Measurements from ENCODE around the gene SRRM1. TPM values are rescaled to one million over a fixed set of nuclear protein-coding genes. Genes with fewer than 3 reads are reported as not detected.

The SRRM1 gene
- total and polyA plus RNA-seq, 10 of the 15 experiments (the other 5 are each of a cell fraction or from before 2014, with no cell fraction given): 36.8 to 285 (median 126) TPM

DNA sequence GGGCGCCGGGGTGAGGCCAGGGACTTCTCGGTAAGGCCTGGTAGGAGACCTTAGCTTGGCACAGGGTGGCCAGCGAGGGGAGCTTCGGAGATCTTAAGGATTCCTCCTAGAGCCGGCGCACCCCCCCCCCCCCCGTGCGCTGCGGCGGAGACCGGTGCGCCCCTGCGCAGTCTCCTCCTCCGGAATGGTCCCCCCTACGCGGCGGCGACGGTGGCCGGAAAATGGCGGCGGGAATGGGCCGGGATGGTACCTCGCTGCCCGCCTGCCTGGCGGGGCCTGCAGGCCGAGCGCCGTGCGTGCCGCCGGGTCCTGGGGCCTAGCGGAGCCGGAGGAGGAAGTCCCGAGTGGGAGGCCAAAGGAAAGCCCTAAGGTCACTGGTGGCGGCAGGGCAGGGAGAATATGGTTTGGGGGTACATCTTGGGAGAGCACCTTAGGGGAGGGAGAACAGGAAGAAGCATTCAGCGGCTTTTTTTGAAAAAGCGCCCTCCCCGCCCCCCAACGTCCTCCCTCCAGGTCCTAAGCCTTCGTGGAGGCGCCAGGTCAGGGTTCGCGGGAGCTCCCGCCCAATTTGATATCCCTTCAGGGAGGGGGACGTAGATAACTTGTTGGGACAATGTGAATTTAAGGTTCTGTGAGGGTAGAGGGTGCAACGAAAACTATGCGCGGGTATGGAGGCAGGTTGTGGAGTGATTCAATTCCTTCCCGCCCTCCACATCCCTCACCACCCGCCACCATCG is 429 bp downstream of the SRRM1 start:
- ATAC-seq: peak; percentile 52
- Histone ChIP-seq H3K4me3 (peak overlapping the region; percentile 83), H4K20me1 (ENCODE audit: control insufficient read depth, insufficient read depth) (no peaks in the 10 kb centered on the region), H3K4me1 (ENCODE audit: control insufficient read depth, insufficient read depth, low read length) (peaks cover 12% of the 10 kb centered on the region), H3K4me2 (ENCODE audit: control insufficient read depth, insufficient read depth) (peak overlapping the region; percentile 97), H3K27ac (ENCODE audit: control insufficient read depth, insufficient read depth) (peak overlapping the region; percentile 95), H2AFZ (ENCODE audit: control insufficient read depth, low read depth, low read length) (peak overlapping the region; percentile 76), H3K9ac (ENCODE audit: control insufficient read depth, insufficient read depth, low read length) (peak overlapping the region; percentile 96), H3K27me3 (replicated peaks in 1 of 2; ENCODE audit: control insufficient read depth in 2 of 2, insufficient read depth in 2 of 2, low read length in 1 of 2) (no peaks in the 10 kb centered on the region), H3K9me3 (replicated peaks; ENCODE audit: control insufficient read depth, insufficient read depth, low read length) (no peaks in the 10 kb centered on the region), H3K79me2 (ENCODE audit: control insufficient read depth, insufficient read depth, low read length) (peaks cover 49% of the 10 kb centered on the region), H3K36me3 (ENCODE audit: control insufficient read depth in 2 of 2, insufficient read depth in 2 of 2, low read length in 1 of 2) (peaks cover 0 to 21% of the 10 kb centered on the region in 2 experiments; a peak in 2 of 4 replicates)
- in situ Hi-C loops (cut with MboI): no loop called here
- POLR2A ChIA-PET: interaction anchor here (0.6 to 1.2 kb wide), 2 partner anchors 89 to 754 kb away, joined by 4 to 5 read pairs; no protein-coding TSS in a partner anchor
- CTCF ChIA-PET: interaction anchor here (3.4 kb wide), 1 partner anchor 191 kb away, joined by 11 read pairs; no protein-coding TSS in a partner anchor
- intact Hi-C loops (cut with micrococcal nuclease; ENCODE audit: unreplicated experiment): loop anchor here (5.0 kb wide), 1 partner anchor 104 kb away; the partner anchor contains the start of gene CLIC4
- WGBS (ENCODE audit: insufficient coverage, insufficient replicate concordance, low lambda C conversion rate, missing lambda C conversion rate): under 1% methylated on average over 52 of the region's 53 CpGs
- SMC1A ChIA-PET (ENCODE audit: uncharacterized antibody, unreplicated experiment): interaction anchor here (0.7 to 3.1 kb wide), 2 partner anchors 185 to 191 kb away, joined by 4 to 8 read pairs; no protein-coding TSS in a partner anchor
- DNase-seq (ENCODE audit: low read depth, low spot score): no peak
- RAD21 ChIA-PET (ENCODE audit: unreplicated experiment): interaction anchor here (1.0 to 1.5 kb wide), 2 partner anchors 103 to 191 kb away, joined by 3 read pairs; no protein-coding TSS in a partner anchor
- FAIRE-seq: no peak
- no TSS peak for BruUV-seq (replicated peaks)
- TF ChIP-seq HDGF (IDR thresholded peaks at IDR 0.05) (no peak), CBX5 (IDR thresholded peaks at IDR 0.05; ENCODE audit: low read depth) (no peak), STAT1 (conservative IDR thresholded peaks at IDR 0.05) (no peak), SPI1 (IDR thresholded peaks at IDR 0.05; ENCODE audit: borderline replicate concordance, insufficient read depth, low read depth, low read length) (peak; percentile 38; the same call in 1 of the 2 replicates), NFYA (IDR thresholded peaks at IDR 0.05; ENCODE audit: borderline replicate concordance, low read depth, low read length) (no peak), MTA2 (IDR thresholded peaks at IDR 0.05; ENCODE audit: low read depth) (no peak), HDAC6 (IDR thresholded peaks at IDR 0.05; ENCODE audit: unreplicated experiment) (no peak), KAT2A (conservative IDR thresholded peaks at IDR 0.05; ENCODE audit: control insufficient read depth, low read depth, low read length) (no peak), GABPA (IDR thresholded peaks at IDR 0.05; ENCODE audit: low read depth) (no peak), BMI1 (IDR thresholded peaks at IDR 0.05; ENCODE audit: borderline replicate concordance) (no peak), TCF3 (IDR thresholded peaks at IDR 0.05; ENCODE audit: borderline replicate concordance, insufficient read depth, low read depth, low read length) (no peak), ZNF217 (IDR thresholded peaks at IDR 0.05) (no peak), RB1 (IDR thresholded peaks at IDR 0.05; ENCODE audit: borderline replicate concordance) (0 out of 2 replicates have a peak, but pooled peaks have one; percentile 65), FOXM1 (IDR thresholded peaks at IDR 0.05; ENCODE audit: low read depth, low read length) (no peak), ZNF384 (IDR thresholded peaks at IDR 0.05; ENCODE audit: borderline replicate concordance, low read depth, low read length) (no peak)
- TF ChIP-seq, protein P1, sequence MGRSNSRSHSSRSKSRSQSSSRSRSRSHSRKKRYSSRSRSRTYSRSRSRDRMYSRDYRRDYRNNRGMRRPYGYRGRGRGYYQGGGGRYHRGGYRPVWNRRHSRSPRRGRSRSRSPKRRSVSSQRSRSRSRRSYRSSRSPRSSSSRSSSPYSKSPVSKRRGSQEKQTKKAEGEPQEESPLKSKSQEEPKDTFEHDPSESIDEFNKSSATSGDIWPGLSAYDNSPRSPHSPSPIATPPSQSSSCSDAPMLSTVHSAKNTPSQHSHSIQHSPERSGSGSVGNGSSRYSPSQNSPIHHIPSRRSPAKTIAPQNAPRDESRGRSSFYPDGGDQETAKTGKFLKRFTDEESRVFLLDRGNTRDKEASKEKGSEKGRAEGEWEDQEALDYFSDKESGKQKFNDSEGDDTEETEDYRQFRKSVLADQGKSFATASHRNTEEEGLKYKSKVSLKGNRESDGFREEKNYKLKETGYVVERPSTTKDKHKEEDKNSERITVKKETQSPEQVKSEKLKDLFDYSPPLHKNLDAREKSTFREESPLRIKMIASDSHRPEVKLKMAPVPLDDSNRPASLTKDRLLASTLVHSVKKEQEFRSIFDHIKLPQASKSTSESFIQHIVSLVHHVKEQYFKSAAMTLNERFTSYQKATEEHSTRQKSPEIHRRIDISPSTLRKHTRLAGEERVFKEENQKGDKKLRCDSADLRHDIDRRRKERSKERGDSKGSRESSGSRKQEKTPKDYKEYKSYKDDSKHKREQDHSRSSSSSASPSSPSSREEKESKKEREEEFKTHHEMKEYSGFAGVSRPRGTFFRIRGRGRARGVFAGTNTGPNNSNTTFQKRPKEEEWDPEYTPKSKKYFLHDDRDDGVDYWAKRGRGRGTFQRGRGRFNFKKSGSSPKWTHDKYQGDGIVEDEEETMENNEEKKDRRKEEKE (IDR thresholded peaks at IDR 0.05): no peak
- TF ChIP-seq, protein P2, sequence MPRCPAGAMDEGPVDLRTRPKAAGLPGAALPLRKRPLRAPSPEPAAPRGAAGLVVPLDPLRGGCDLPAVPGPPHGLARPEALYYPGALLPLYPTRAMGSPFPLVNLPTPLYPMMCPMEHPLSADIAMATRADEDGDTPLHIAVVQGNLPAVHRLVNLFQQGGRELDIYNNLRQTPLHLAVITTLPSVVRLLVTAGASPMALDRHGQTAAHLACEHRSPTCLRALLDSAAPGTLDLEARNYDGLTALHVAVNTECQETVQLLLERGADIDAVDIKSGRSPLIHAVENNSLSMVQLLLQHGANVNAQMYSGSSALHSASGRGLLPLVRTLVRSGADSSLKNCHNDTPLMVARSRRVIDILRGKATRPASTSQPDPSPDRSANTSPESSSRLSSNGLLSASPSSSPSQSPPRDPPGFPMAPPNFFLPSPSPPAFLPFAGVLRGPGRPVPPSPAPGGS (IDR thresholded peaks at IDR 0.05; ENCODE audit: borderline replicate concordance, insufficient read depth, low read depth, low read length, poor library complexity, severe bottlenecking): no peak
- TF ChIP-seq, protein P3, sequence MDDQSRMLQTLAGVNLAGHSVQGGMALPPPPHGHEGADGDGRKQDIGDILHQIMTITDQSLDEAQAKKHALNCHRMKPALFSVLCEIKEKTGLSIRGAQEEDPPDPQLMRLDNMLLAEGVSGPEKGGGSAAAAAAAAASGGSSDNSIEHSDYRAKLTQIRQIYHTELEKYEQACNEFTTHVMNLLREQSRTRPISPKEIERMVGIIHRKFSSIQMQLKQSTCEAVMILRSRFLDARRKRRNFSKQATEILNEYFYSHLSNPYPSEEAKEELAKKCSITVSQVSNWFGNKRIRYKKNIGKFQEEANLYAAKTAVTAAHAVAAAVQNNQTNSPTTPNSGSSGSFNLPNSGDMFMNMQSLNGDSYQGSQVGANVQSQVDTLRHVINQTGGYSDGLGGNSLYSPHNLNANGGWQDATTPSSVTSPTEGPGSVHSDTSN (IDR thresholded peaks at IDR 0.05; ENCODE audit: insufficient replicate concordance, low read depth, low read length): no peak
